MM.1S (cell line): ENCODE results near the gene IRX6.

Experiments
- CTCF ChIP-seq: fragments of 300-600 bp; sonication (generic); IDR thresholded peaks from 2 replicates; pipeline ENCODE4 v1.5.1; 2016; ENCODE audit warnings: antibody characterized with exemption, low read length, mixed read lengths
- EZH2 ChIP-seq: fragments of 300-600 bp; sonication (generic); optimal IDR thresholded peaks from 2 replicates; pipeline ENCODE3; 2017; ENCODE audit warnings: low read depth, mild to moderate bottlenecking, antibody characterized with exemption, low read length, mixed read lengths
- EZH2phosphoT487 ChIP-seq: fragments of 300-600 bp; sonication (generic); IDR thresholded peaks from 2 replicates; pipeline ENCODE4 v1.6.1; 2018; ENCODE audit warnings: antibody characterized with exemption, low read length

GRCh38 chr16:55294129-55294528 is 29.9 kb upstream of the IRX6 start:
- TF ChIP-seq EZH2 (no peak), CTCF (no peak), EZH2phosphoT487 (no peak)
